H9 (cell line): ENCODE measurements around the gene VAV2. TPM values are rescaled to one million over a fixed set of nuclear protein-coding genes. Genes with fewer than 3 reads are reported as not detected.

Source experiments
- DNase-seq: peaks from one replicate; pipeline ENCODE4 v3.0.0-alpha.2; 2017
- H2AFZ ChIP-seq: one replicate; pipeline ENCODE4 v1.6.1; 2013; ENCODE audit warnings: mild to moderate bottlenecking, low read length, control low read depth, moderate library complexity
- H2AK5ac ChIP-seq: 2 replicates; pipeline ENCODE4 v1.6.1; 2013; ENCODE audit warnings: low read length, control low read depth, mixed read lengths; ENCODE audit not compliant: insufficient read length
- H2BK120ac ChIP-seq: one replicate; pipeline ENCODE4 v1.6.1; 2013; ENCODE audit warnings: low read depth, mild to moderate bottlenecking, low read length, control low read depth, inconsistent platforms; ENCODE audit not compliant: poor library complexity, severe bottlenecking
- H2BK12ac ChIP-seq: 2 replicates; pipeline ENCODE4 v1.6.1; 2013; ENCODE audit warnings: low read length, control low read depth, mixed read lengths, low read depth; ENCODE audit not compliant: insufficient read length
- H2BK15ac ChIP-seq: 2 replicates; pipeline ENCODE4 v1.6.1; 2013; ENCODE audit warnings: low read depth, low read length, control low read depth
- H2BK20ac ChIP-seq: one replicate; pipeline ENCODE4 v1.6.1; 2013; ENCODE audit warnings: low read depth, mild to moderate bottlenecking, low read length, control low read depth, inconsistent platforms; ENCODE audit not compliant: poor library complexity, severe bottlenecking
- H2BK5ac ChIP-seq: 2 replicates; pipeline ENCODE4 v1.6.1; 2013; ENCODE audit warnings: low read length, control low read depth, mixed read lengths; ENCODE audit not compliant: insufficient read length
- H3K14ac ChIP-seq: 2 replicates; pipeline ENCODE4 v1.6.1; 2013; ENCODE audit warnings: low read length, control low read depth; ENCODE audit not compliant: insufficient read depth
- H3K18ac ChIP-seq: 2 replicates; pipeline ENCODE4 v1.6.1; 2013; ENCODE audit warnings: low read depth, mild to moderate bottlenecking, mixed read lengths, low read length, control low read depth; ENCODE audit not compliant: insufficient read length
- H3K23ac ChIP-seq: 2 replicates; pipeline ENCODE4 v1.6.1; 2013; ENCODE audit warnings: low read length, control low read depth, mixed read lengths, low read depth; ENCODE audit not compliant: insufficient read length
- H3K23me2 ChIP-seq: 2 replicates; pipeline ENCODE4 v1.6.1; 2013; ENCODE audit warnings: low read depth, mild to moderate bottlenecking, mixed read lengths, low read length, control low read depth; ENCODE audit not compliant: insufficient read length, poor library complexity, severe bottlenecking
- H3K27ac ChIP-seq: 2 replicates; pipeline ENCODE4 v1.5.1; 2013; ENCODE audit warnings: low read length, control low read depth, mixed read lengths, low read depth; ENCODE audit not compliant: insufficient read length
- H3K27me3 ChIP-seq: 2 replicates; pipeline ENCODE4 v1.6.1; 2013; ENCODE audit warnings: low read length, control low read depth, inconsistent platforms; ENCODE audit not compliant: insufficient read depth
- H3K4ac ChIP-seq: 2 replicates; pipeline ENCODE4 v1.6.1; 2013; ENCODE audit warnings: low read depth, mild to moderate bottlenecking, control low read depth, inconsistent platforms, low read length, moderate library complexity
- H3K4me1 ChIP-seq: 2 replicates; pipeline ENCODE4 v1.6.1; 2013; ENCODE audit warnings: low read length, control low read depth, inconsistent platforms; ENCODE audit not compliant: insufficient read depth
- H3K4me2 ChIP-seq: 2 replicates; pipeline ENCODE4 v1.6.1; 2013; ENCODE audit warnings: low read length, control low read depth, mixed read lengths; ENCODE audit not compliant: insufficient read length, insufficient read depth
- H3K56ac ChIP-seq: 2 replicates; pipeline ENCODE4 v1.6.1; 2013; ENCODE audit warnings: low read depth, mild to moderate bottlenecking, mixed read lengths, low read length, control low read depth; ENCODE audit not compliant: insufficient read length
- H3K79me1 ChIP-seq: 2 replicates; pipeline ENCODE4 v1.6.1; 2013; ENCODE audit warnings: low read depth, mild to moderate bottlenecking, moderate library complexity, low read length, control low read depth, inconsistent platforms; ENCODE audit not compliant: insufficient read depth, poor library complexity, severe bottlenecking
- H3K79me2 ChIP-seq: 2 replicates; pipeline ENCODE4 v1.6.1; 2013; ENCODE audit warnings: low read length, control low read depth, inconsistent platforms; ENCODE audit not compliant: insufficient read depth
- H3K9ac ChIP-seq: 2 replicates; pipeline ENCODE4 v1.6.1; 2013; ENCODE audit warnings: low read length, control low read depth, mixed read lengths; ENCODE audit not compliant: insufficient read length; ENCODE audit errors: extremely low read depth
- H3K9me3 ChIP-seq: one replicate; pipeline ENCODE4 v1.6.1; 2013; ENCODE audit warnings: low read depth, low read length, inconsistent platforms; ENCODE audit not compliant: control insufficient read depth
- H3T11ph ChIP-seq: one replicate; pipeline ENCODE4 v1.6.1; 2013; ENCODE audit warnings: mild to moderate bottlenecking, low read length, control low read depth, inconsistent platforms
- H4K20me1 ChIP-seq: one replicate; pipeline ENCODE4 v1.6.1; 2013; ENCODE audit not compliant: control insufficient read depth, insufficient read length, insufficient read depth
- H4K5ac ChIP-seq: 2 replicates; pipeline ENCODE4 v1.6.1; 2013; ENCODE audit warnings: low read depth, mild to moderate bottlenecking, mixed read lengths, low read length, control low read depth; ENCODE audit not compliant: insufficient read length
- H4K8ac ChIP-seq: replicated peaks from 2 replicates; pipeline ENCODE4 v1.6.1; 2013; ENCODE audit warnings: low read length, control low read depth, mixed read lengths, low read depth; ENCODE audit not compliant: insufficient read length
- H4K91ac ChIP-seq: 2 replicates; pipeline ENCODE4 v1.6.1; 2013; ENCODE audit warnings: low read depth, mild to moderate bottlenecking, moderate library complexity, mixed read lengths, low read length, control low read depth; ENCODE audit not compliant: insufficient read length
- H3K27ac Mint-ChIP-seq, 3 experiments: 2 replicates in 2 of 3; 3 replicates in 1 of 3; pipeline ENCODE4 v1.8.0; 2020 to 2021; ENCODE audit warnings: mixed read lengths in 3 of 3, mild to moderate bottlenecking in 1 of 3, moderate library complexity in 1 of 3
- H3K27me3 Mint-ChIP-seq: 2 replicates; pipeline ENCODE4 v1.8.0; 2021; ENCODE audit warnings: low read depth, mild to moderate bottlenecking, moderate library complexity, mixed read lengths
- H3K36me3 Mint-ChIP-seq, 3 experiments: 2 replicates in 2 of 3; 3 replicates in 1 of 3; pipeline ENCODE4 v1.8.0; 2020 to 2021; ENCODE audit warnings: low read depth in 3 of 3, mixed read lengths in 3 of 3; ENCODE audit not compliant: insufficient read depth in 1 of 3
- H3K4me1 Mint-ChIP-seq, 2 experiments: 2 replicates each; pipeline ENCODE4 v1.8.0; 2020; ENCODE audit warnings: mixed read lengths in 2 of 2
- H3K4me3 Mint-ChIP-seq, 2 experiments: 2 replicates in 1 of 2; 3 replicates in 1 of 2; pipeline ENCODE4 v1.8.0; 2020 to 2021; ENCODE audit warnings: mild to moderate bottlenecking in 2 of 2, mixed read lengths in 2 of 2, moderate library complexity in 1 of 2
- H3K9me3 Mint-ChIP-seq, 2 experiments: 2 replicates in 1 of 2; 3 replicates in 1 of 2; pipeline ENCODE4 v1.8.0; 2020; ENCODE audit warnings: mild to moderate bottlenecking in 2 of 2, mixed read lengths in 2 of 2, moderate library complexity in 1 of 2
- WGBS: extraction: QIAGEN DNeasy Blood & Tissue Kit; methylation state at CpG from one replicate; pipeline ENCODE4 v1.1.7; 2013; ENCODE audit warnings: missing lambda C conversion rate, low lambda C conversion rate, mixed read lengths; ENCODE audit not compliant: insufficient read length; ENCODE audit errors: extremely low coverage; 5-methylcytosine and 5-hydroxymethylcytosine counted together
- total RNA-seq: library from RNA; stranded (reverse); gene quantifications from 2 replicates; pipeline ENCODE4 v1.2.1, GENCODE V29; 2021
- TF ChIP-seq, protein P1 (sequence below): fragments of 200-600 bp; sonication (generic); conservative IDR thresholded peaks from 3 replicates; pipeline ENCODE4 v1.8.0; 2021; ENCODE audit warnings: antibody characterized with exemption, mild to moderate bottlenecking

Gene VAV2
- total RNA-seq, 1 experiment from 2014 or later = 58.7 TPM

- no peaks in the 10 kb centered on the region for H3K79me2 ChIP-seq
- no peak overlapping the region for H4K5ac ChIP-seq
- H3K23ac ChIP-seq = no peak overlapping the region
- DNase-seq = peak; percentile 22
- no peak overlapping the region for H4K91ac ChIP-seq
- H2BK5ac ChIP-seq = no peak overlapping the region
- H4K8ac ChIP-seq = no peak overlapping the region
- no peak overlapping the region for H2BK20ac ChIP-seq
- H3K27ac Mint-ChIP-seq = no peak overlapping the region
- TF ChIP-seq, protein P1, sequence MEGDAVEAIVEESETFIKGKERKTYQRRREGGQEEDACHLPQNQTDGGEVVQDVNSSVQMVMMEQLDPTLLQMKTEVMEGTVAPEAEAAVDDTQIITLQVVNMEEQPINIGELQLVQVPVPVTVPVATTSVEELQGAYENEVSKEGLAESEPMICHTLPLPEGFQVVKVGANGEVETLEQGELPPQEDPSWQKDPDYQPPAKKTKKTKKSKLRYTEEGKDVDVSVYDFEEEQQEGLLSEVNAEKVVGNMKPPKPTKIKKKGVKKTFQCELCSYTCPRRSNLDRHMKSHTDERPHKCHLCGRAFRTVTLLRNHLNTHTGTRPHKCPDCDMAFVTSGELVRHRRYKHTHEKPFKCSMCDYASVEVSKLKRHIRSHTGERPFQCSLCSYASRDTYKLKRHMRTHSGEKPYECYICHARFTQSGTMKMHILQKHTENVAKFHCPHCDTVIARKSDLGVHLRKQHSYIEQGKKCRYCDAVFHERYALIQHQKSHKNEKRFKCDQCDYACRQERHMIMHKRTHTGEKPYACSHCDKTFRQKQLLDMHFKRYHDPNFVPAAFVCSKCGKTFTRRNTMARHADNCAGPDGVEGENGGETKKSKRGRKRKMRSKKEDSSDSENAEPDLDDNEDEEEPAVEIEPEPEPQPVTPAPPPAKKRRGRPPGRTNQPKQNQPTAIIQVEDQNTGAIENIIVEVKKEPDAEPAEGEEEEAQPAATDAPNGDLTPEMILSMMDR = no peak
- no peak overlapping the region for H3T11ph ChIP-seq
- no peaks in the 10 kb centered on the region for H3K79me1 ChIP-seq
- no peak overlapping the region for H3K56ac ChIP-seq
- peaks cover 6 to 17% (median 12%) of the 10 kb centered on the region in 3 experiments; a peak in 6 of 7 replicates for H3K36me3 Mint-ChIP-seq
- peaks cover 9 to 12% of the 10 kb centered on the region in 2 experiments for H3K4me1 Mint-ChIP-seq
- H3K27ac ChIP-seq = no peak overlapping the region
- no peaks in the 10 kb centered on the region for H3K23me2 ChIP-seq
- H4K20me1 ChIP-seq = no peaks in the 10 kb centered on the region
- H2AK5ac ChIP-seq = no peak overlapping the region
- H3K4ac ChIP-seq = no peak overlapping the region
- no peak overlapping the region for H3K4me3 Mint-ChIP-seq
- no peak overlapping the region for H3K14ac ChIP-seq
- no peak overlapping the region for H3K4me2 ChIP-seq
- WGBS = no CpG with 5 or more reads among the region's 6 CpGs
- no peak overlapping the region for H3K9ac ChIP-seq
- no peaks in the 10 kb centered on the region for H3K27me3 ChIP-seq
- H3K27me3 Mint-ChIP-seq = peaks cover 47% of the 10 kb centered on the region
- H3K9me3 Mint-ChIP-seq = peaks cover 22 to 27% of the 10 kb centered on the region in 2 experiments
- H3K4me1 ChIP-seq = no peaks in the 10 kb centered on the region
- H2AFZ ChIP-seq = no peak overlapping the region
- H3K18ac ChIP-seq = no peak overlapping the region
- H3K9me3 ChIP-seq = no peaks in the 10 kb centered on the region
- H2BK120ac ChIP-seq = no peak overlapping the region
- H2BK15ac ChIP-seq = no peak overlapping the region
- no peak overlapping the region for H2BK12ac ChIP-seq
Measured at GRCh38 chr9:133754187-133754586, 237.9 kb downstream of the VAV2 start.
